ENCODE measurements around the gene LEFTY1. TPM values are rescaled to one million over a fixed set of nuclear protein-coding genes. Genes with fewer than 3 reads are reported as not detected.

The LEFTY1 gene
- total and polyA plus RNA-seq, 2 of the 13 experiments (the other 11 are each of a cell fraction or from before 2014, with no cell fraction given) = 0.29 to 0.79 TPM

DNA sequence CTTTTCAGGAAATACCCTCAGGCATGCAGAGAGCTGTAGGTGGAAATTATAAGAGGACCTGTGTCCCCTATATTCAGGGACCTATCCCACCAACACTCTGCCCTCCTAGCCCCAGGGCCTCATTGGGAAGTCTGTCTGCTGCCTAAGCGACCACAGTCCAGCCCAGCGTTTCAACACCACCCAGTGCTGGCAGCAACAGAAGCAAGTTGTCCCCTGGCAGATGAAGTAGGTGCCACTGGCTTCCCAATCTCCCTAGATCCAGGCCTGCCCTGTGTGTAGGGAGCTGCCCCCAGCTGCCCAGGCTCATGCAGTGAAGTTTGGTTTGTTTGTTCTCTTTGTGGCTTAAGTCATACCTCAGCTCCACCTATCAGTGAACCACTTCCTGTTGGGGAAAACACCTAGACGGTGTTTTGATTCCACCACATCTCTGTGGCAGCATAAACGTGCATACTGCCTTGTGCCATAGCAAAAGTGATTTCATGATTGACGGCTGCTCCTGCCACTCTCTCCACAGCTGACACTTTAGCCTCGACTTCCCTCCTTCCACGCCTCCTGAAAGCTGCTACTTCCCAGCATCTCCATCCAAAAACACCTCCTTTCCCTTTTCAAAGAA lies 8.1 kb upstream of the LEFTY1 start (continued):
- TF ChIP-seq, protein P1, sequence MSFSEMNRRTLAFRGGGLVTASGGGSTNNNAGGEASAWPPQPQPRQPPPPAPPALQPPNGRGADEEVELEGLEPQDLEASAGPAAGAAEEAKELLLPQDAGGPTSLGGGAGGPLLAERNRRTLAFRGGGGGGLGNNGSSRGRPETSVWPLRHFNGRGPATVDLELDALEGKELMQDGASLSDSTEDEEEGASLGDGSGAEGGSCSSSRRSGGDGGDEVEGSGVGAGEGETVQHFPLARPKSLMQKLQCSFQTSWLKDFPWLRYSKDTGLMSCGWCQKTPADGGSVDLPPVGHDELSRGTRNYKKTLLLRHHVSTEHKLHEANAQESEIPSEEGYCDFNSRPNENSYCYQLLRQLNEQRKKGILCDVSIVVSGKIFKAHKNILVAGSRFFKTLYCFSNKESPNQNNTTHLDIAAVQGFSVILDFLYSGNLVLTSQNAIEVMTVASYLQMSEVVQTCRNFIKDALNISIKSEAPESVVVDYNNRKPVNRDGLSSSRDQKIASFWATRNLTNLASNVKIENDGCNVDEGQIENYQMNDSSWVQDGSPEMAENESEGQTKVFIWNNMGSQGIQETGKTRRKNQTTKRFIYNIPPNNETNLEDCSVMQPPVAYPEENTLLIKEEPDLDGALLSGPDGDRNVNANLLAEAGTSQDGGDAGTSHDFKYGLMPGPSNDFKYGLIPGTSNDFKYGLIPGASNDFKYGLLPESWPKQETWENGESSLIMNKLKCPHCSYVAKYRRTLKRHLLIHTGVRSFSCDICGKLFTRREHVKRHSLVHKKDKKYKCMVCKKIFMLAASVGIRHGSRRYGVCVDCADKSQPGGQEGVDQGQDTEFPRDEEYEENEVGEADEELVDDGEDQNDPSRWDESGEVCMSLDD (CRISPR knock-in tag; IDR thresholded peaks at IDR 0.05; ENCODE audit: borderline replicate concordance) = no peak
- TF ChIP-seq ZNF7 (CRISPR knock-in tag; IDR thresholded peaks at IDR 0.05) = no peak
- TF ChIP-seq, protein P2, sequence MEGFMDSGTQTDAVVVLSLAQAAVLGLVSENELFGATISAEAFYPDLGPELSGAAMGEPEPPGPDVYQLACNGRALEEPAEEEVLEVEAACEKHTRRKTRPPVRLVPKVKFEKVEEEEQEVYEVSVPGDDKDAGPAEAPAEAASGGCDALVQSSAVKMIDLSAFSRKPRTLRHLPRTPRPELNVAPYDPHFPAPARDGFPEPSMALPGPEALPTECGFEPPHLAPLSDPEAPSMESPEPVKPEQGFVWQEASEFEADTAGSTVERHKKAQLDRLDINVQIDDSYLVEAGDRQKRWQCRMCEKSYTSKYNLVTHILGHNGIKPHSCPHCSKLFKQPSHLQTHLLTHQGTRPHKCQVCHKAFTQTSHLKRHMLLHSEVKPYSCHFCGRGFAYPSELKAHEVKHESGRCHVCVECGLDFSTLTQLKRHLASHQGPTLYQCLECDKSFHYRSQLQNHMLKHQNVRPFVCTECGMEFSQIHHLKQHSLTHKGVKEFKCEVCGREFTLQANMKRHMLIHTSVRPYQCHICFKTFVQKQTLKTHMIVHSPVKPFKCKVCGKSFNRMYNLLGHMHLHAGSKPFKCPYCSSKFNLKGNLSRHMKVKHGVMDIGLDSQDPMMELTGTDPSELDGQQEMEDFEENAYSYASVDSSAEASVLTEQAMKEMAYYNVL (CRISPR knock-in tag; IDR thresholded peaks at IDR 0.05; ENCODE audit: borderline replicate concordance) = 0 out of 2 replicates have a peak, but pooled peaks have one; percentile 42
- no peak for TF ChIP-seq POGZ (CRISPR knock-in tag; IDR thresholded peaks at IDR 0.05)
- no peak for TF ChIP-seq MBNL3 (CRISPR knock-in tag; conservative IDR thresholded peaks at IDR 0.05)
- peak; percentile 48; the same call in 1 of the 2 replicates for TF ChIP-seq SP5 (CRISPR knock-in tag; IDR thresholded peaks at IDR 0.05; ENCODE audit: borderline replicate concordance, low read depth)
- no peak for TF ChIP-seq MTA3 (CRISPR knock-in tag; IDR thresholded peaks at IDR 0.05)
- TF ChIP-seq, protein P3, sequence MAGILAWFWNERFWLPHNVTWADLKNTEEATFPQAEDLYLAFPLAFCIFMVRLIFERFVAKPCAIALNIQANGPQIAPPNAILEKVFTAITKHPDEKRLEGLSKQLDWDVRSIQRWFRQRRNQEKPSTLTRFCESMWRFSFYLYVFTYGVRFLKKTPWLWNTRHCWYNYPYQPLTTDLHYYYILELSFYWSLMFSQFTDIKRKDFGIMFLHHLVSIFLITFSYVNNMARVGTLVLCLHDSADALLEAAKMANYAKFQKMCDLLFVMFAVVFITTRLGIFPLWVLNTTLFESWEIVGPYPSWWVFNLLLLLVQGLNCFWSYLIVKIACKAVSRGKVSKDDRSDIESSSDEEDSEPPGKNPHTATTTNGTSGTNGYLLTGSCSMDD (CRISPR knock-in tag; IDR thresholded peaks at IDR 0.05) = no peak
- TF ChIP-seq, protein P4, sequence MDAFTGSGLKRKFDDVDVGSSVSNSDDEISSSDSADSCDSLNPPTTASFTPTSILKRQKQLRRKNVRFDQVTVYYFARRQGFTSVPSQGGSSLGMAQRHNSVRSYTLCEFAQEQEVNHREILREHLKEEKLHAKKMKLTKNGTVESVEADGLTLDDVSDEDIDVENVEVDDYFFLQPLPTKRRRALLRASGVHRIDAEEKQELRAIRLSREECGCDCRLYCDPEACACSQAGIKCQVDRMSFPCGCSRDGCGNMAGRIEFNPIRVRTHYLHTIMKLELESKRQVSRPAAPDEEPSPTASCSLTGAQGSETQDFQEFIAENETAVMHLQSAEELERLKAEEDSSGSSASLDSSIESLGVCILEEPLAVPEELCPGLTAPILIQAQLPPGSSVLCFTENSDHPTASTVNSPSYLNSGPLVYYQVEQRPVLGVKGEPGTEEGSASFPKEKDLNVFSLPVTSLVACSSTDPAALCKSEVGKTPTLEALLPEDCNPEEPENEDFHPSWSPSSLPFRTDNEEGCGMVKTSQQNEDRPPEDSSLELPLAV (CRISPR knock-in tag; conservative IDR thresholded peaks at IDR 0.05; ENCODE audit: low read depth) = no peak
- TF ChIP-seq ATF7-NPFF (CRISPR knock-in tag; IDR thresholded peaks at IDR 0.05; ENCODE audit: low read depth) = no peak
- TF ChIP-seq ZFX (CRISPR knock-in tag; IDR thresholded peaks at IDR 0.05; ENCODE audit: low read depth) = peak; percentile 36; the same call in 1 of the 2 replicates
- TF ChIP-seq YEATS4 (CRISPR knock-in tag; IDR thresholded peaks at IDR 0.05; ENCODE audit: borderline replicate concordance) = peak; percentile 41; the same call in 1 of the 2 replicates
- TF ChIP-seq, protein P5, sequence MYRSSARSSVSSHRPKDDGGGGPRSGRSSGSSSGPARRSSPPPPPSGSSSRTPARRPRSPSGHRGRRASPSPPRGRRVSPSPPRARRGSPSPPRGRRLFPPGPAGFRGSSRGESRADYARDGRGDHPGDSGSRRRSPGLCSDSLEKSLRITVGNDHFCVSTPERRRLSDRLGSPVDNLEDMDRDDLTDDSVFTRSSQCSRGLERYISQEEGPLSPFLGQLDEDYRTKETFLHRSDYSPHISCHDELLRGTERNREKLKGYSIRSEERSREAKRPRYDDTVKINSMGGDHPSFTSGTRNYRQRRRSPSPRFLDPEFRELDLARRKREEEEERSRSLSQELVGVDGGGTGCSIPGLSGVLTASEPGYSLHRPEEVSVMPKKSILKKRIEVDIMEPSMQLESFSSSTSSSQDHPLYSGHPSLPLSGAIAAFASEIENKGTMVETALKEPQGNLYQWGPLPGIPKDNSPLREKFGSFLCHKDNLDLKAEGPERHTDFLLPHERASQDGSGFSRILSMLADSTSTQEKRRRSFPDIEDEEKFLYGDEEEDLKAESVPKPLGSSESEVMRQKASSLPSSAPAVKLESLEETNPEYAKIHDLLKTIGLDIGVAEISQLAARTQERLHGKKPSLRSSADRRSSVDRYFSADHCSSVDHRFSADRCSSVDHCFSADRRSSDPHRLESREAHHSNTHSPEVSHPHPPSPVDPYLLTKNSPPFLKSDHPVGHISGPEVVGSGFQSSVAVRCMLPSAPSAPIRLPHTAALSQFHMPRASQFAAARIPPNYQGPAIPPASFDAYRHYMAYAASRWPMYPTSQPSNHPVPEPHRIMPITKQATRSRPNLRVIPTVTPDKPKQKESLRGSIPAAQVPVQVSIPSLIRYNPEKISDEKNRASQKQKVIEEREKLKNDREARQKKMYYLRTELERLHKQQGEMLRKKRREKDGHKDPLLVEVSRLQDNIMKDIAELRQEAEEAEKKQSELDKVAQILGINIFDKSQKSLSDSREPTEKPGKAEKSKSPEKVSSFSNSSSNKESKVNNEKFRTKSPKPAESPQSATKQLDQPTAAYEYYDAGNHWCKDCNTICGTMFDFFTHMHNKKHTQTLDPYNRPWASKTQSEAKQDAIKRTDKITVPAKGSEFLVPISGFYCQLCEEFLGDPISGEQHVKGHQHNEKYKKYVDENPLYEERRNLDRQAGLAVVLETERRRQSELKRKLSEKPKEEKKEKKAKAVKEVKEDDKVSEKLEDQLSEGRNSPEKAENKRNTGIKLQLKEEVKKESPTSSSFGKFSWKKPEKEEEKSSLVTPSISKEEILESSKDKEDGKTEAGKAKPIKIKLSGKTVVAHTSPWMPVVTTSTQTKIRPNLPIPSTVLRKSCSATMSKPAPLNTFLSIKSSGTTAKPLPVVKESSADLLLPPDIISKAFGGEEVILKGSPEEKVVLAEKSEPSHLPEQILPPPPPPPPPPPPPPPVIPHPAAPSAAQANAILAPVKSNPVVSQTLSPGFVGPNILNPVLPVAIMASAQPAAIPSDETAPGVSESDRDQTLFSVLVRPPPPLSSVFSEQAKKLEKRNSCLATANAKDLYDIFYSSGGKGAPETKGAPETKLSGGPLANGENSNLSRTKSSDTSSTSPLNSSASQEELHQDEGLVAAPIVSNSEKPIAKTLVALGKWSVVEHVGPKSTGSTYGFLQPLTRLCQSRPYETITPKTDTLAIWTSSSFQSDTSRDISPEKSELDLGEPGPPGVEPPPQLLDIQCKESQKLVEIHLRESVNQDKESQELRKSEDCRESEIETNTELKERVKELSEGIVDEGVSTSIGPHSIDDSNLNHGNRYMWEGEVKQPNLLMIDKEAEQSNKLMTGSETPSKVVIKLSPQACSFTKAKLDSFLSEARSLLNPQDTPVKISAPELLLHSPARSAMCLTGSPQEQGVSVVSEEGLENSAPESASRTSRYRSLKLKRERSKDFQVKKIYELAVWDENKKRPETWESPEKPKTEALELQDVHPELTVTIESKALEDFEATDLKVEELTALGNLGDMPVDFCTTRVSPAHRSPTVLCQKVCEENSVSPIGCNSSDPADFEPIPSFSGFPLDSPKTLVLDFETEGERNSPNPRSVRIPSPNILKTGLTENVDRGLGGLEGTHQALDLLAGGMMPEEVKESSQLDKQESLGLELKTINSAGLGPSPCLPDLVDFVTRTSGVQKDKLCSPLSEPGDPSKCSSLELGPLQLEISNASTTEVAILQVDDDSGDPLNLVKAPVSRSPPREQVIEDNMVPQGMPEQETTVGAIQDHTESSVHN (CRISPR knock-in tag; IDR thresholded peaks at IDR 0.05) = no peak
